Uterus (tissue), 2 donors: Measurements from ENCODE around the gene WAS.

Experiments
- CTCF ChIP-seq, 4 experiments: fragments of 200-600 bp in 2 of 4; fragments of 450-650 bp in 2 of 4; sonication (generic) in 2 of 4; IDR thresholded peaks; one replicate each; pipeline ENCODE4 v1.5.1; 2016 to 2019; ENCODE audit warnings: antibody characterized with exemption in 4 of 4, mild to moderate bottlenecking in 2 of 4, moderate library complexity in 1 of 4
- POLR2A ChIP-seq, 2 donors: fragments of 450-650 bp; IDR thresholded peaks; one replicate each; pipeline ENCODE4 v1.6.1; 2016; ENCODE audit warnings: antibody characterized with exemption in 2 of 2, mild to moderate bottlenecking in 1 of 2, moderate library complexity in 1 of 2

GRCh38 chrX:48684134-48684533, 535 bp downstream of the WAS start:
- TF ChIP-seq CTCF (IDR thresholded peaks at IDR 0.05), result no peak
- TF ChIP-seq POLR2A (IDR thresholded peaks at IDR 0.05), result no peak
